RWPE1 (cell line): ENCODE results near the gene FLT4.

Experiments
- CTCF ChIA-PET: fragments of 350-600 bp; sonication (Branson Sonifier 250); formaldehyde crosslinking; extraction: SDS; loops from one replicate; lab custom pipeline; 2021; lab: Yijun Ruan, JAX
- POLR2A ChIA-PET: fragments of 400-600 bp; formaldehyde crosslinking; extraction: SDS; loops from one replicate; lab custom pipeline; 2020; ENCODE audit warnings: antibody characterized with exemption; ENCODE audit not compliant: low non-redundant PET; lab: Yijun Ruan, JAX
- DNase-seq: peaks from one replicate; pipeline ENCODE4 v3.0.0; 2012; ENCODE audit warnings: low spot score
- H3K27ac ChIP-seq: fragments of 450-650 bp; 2 replicates; pipeline ENCODE4 v1.5.1; 2017
- CTCF ChIP-seq: fragments of 450-650 bp; conservative IDR thresholded peaks from 2 replicates; pipeline ENCODE4 v1.5.1; 2017; ENCODE audit warnings: low read depth, mild to moderate bottlenecking

The FLT4 gene

GRCh38 chr5:180646289-180646962 lies 3.0 kb downstream of the FLT4 start:
- no peak for DNase-seq
- CTCF ChIA-PET = no interaction called here
- POLR2A ChIA-PET = no interaction called here
- no peak overlapping the region for H3K27ac ChIP-seq
- TF ChIP-seq CTCF = no peak

GRCh38 chr5:180645274-180646204 lies 3.9 kb downstream of the FLT4 start:
- no peak overlapping the region for H3K27ac ChIP-seq
- ChIA-PET CTCF (no interaction called here), POLR2A (no interaction called here)
- TF ChIP-seq CTCF = no peak
- no peak for DNase-seq

- no peak for TF ChIP-seq CTCF
- DNase-seq = no peak
- no peak overlapping the region for H3K27ac ChIP-seq
- CTCF ChIA-PET = no interaction called here
- POLR2A ChIA-PET = no interaction called here
Measured at GRCh38 chr5:180644825-180645273, 4.6 kb downstream of the FLT4 start.

GRCh38 chr5:180644129-180644824 lies 5.1 kb downstream of the FLT4 start:
- TF ChIP-seq CTCF = no peak

GRCh38 chr5:180643191-180643851 lies 6.1 kb downstream of the FLT4 start:
- H3K27ac ChIP-seq = no peak overlapping the region
- CTCF ChIA-PET = interaction anchor here (0.6 kb wide), 2 partner anchors 9 to 42 kb away, joined by 3 read pairs; no protein-coding TSS in a partner anchor
- POLR2A ChIA-PET = no interaction called here
- DNase-seq = no peak
- no peak for TF ChIP-seq CTCF

More at GRCh38 chr5:180644129-180644824, 5.1 kb downstream of the FLT4 start:
- H3K27ac ChIP-seq = no peak overlapping the region
- ChIA-PET CTCF (no interaction called here), POLR2A (no interaction called here)
- no peak for DNase-seq
